ENCODE measurements around the gene SAP30BP.

DNA sequence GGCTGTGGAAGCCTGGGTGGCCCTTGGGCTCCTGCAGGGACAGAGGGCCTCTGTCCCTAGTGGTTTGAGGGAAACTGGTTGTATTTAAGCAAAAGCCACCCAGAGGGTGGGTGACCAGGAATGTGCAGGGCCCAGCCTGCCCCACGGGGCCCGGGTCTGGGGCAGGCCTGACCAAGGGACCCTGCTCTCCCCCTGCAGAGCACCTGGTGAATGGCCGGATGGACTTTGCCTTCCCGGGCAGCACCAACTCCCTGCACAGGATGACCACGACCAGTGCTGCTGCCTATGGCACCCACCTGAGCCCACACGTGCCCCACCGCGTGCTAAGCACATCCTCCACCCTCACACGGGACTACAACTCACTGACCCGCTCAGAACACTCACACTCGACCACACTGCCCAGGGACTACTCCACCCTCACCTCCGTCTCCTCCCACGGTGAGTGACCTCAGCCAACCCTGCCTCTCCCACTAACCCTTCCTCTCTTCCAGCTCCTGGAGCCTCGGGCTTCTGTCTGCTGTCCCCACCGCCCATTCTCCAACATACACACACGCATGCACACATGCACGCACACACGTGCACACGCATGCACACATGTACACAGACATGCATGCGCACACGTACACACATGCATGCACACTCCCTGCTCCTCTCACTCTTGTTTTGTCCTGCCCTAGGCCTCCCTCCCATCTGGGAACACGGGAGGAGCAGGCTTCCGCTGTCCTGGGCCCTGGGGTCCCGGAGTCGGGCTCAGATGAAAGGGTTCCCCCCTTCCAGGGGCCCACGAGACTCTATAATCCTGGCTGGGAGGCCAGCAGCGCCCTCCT, 87.5 kb downstream of the SAP30BP start:
- no peak for TF ChIP-seq MAFK (IDR thresholded peaks at IDR 0.05; ENCODE audit: partially characterized antibody)
- TF ChIP-seq RCOR1 (IDR thresholded peaks at IDR 0.05; ENCODE audit: low read depth, low read length): no peak
- TF ChIP-seq RFX5 (IDR thresholded peaks at IDR 0.05): no peak
- TF ChIP-seq HOXA7 (CRISPR knock-in tag; IDR thresholded peaks at IDR 0.05): no peak
- TF ChIP-seq, protein P1, sequence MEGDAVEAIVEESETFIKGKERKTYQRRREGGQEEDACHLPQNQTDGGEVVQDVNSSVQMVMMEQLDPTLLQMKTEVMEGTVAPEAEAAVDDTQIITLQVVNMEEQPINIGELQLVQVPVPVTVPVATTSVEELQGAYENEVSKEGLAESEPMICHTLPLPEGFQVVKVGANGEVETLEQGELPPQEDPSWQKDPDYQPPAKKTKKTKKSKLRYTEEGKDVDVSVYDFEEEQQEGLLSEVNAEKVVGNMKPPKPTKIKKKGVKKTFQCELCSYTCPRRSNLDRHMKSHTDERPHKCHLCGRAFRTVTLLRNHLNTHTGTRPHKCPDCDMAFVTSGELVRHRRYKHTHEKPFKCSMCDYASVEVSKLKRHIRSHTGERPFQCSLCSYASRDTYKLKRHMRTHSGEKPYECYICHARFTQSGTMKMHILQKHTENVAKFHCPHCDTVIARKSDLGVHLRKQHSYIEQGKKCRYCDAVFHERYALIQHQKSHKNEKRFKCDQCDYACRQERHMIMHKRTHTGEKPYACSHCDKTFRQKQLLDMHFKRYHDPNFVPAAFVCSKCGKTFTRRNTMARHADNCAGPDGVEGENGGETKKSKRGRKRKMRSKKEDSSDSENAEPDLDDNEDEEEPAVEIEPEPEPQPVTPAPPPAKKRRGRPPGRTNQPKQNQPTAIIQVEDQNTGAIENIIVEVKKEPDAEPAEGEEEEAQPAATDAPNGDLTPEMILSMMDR (IDR thresholded peaks at IDR 0.05): no peak
- no peak for TF ChIP-seq POLR2A (IDR thresholded peaks at IDR 0.05; ENCODE audit: low read length)
- no peak for TF ChIP-seq RAD21 (conservative IDR thresholded peaks at IDR 0.05 in 1 of 2, IDR thresholded peaks at IDR 0.05 in 1 of 2)
- TF ChIP-seq, protein P2, sequence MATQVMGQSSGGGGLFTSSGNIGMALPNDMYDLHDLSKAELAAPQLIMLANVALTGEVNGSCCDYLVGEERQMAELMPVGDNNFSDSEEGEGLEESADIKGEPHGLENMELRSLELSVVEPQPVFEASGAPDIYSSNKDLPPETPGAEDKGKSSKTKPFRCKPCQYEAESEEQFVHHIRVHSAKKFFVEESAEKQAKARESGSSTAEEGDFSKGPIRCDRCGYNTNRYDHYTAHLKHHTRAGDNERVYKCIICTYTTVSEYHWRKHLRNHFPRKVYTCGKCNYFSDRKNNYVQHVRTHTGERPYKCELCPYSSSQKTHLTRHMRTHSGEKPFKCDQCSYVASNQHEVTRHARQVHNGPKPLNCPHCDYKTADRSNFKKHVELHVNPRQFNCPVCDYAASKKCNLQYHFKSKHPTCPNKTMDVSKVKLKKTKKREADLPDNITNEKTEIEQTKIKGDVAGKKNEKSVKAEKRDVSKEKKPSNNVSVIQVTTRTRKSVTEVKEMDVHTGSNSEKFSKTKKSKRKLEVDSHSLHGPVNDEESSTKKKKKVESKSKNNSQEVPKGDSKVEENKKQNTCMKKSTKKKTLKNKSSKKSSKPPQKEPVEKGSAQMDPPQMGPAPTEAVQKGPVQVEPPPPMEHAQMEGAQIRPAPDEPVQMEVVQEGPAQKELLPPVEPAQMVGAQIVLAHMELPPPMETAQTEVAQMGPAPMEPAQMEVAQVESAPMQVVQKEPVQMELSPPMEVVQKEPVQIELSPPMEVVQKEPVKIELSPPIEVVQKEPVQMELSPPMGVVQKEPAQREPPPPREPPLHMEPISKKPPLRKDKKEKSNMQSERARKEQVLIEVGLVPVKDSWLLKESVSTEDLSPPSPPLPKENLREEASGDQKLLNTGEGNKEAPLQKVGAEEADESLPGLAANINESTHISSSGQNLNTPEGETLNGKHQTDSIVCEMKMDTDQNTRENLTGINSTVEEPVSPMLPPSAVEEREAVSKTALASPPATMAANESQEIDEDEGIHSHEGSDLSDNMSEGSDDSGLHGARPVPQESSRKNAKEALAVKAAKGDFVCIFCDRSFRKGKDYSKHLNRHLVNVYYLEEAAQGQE (IDR thresholded peaks at IDR 0.05): no peak
- no peak for TF ChIP-seq CEBPB (IDR thresholded peaks at IDR 0.05)
- no peak for TF ChIP-seq CHD4 (IDR thresholded peaks at IDR 0.05; ENCODE audit: borderline replicate concordance)
- TF ChIP-seq, protein P3, sequence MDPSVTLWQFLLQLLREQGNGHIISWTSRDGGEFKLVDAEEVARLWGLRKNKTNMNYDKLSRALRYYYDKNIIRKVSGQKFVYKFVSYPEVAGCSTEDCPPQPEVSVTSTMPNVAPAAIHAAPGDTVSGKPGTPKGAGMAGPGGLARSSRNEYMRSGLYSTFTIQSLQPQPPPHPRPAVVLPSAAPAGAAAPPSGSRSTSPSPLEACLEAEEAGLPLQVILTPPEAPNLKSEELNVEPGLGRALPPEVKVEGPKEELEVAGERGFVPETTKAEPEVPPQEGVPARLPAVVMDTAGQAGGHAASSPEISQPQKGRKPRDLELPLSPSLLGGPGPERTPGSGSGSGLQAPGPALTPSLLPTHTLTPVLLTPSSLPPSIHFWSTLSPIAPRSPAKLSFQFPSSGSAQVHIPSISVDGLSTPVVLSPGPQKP (IDR thresholded peaks at IDR 0.05; ENCODE audit: low read depth, low read length): no peak
- TF ChIP-seq, protein P4, sequence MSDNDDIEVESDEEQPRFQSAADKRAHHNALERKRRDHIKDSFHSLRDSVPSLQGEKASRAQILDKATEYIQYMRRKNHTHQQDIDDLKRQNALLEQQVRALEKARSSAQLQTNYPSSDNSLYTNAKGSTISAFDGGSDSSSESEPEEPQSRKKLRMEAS (IDR thresholded peaks at IDR 0.05): no peak
- no peak for TF ChIP-seq HDAC2 (IDR thresholded peaks at IDR 0.05)
- no peak for TF ChIP-seq ZSCAN20 (CRISPR knock-in tag; IDR thresholded peaks at IDR 0.05)

Data from A549 (cell line).